ENCODE measurements around the gene POLK. TPM values are rescaled to one million over a fixed set of nuclear protein-coding genes. Genes with fewer than 3 reads are reported as not detected.

Gene POLK
- total RNA-seq, 1 experiment from 2014 or later = 7.5 TPM

DNA sequence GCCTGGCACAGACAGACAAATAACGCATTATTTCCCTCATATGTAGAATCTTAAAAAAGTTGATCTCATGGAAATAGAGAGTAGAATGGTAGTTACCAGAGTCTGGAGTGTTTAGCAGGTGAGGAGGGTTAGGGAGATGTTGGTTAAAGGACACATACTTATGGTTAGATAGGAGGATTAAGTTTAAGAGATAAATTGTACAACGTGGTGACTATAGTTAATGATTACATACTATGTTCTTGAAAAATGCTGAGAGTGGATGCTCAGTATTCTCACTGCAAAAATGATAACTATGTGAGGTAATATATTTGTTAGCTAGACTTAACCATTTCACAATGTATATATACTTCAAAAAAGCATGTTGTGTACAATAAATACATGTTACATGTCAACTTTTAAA lies 38.2 kb upstream of the POLK start:
- H3K36me3 ChIP-seq (ENCODE audit: control insufficient read depth, insufficient read depth, low read length) = no peaks in the 10 kb centered on the region
- Mint-ChIP-seq H3K27me3 (ENCODE audit: insufficient read depth, unreplicated experiment) (no peaks in the 10 kb centered on the region), H3K9me3 (ENCODE audit: unreplicated experiment) (peaks cover 25% of the 10 kb centered on the region), H3K36me3 (ENCODE audit: insufficient read depth, unreplicated experiment) (peaks cover 5% of the 10 kb centered on the region), H3K27ac (ENCODE audit: unreplicated experiment) (peak overlapping the region; percentile 46), H3K4me1 (ENCODE audit: low read depth, unreplicated experiment) (peaks cover 40% of the 10 kb centered on the region), H3K4me3 (ENCODE audit: unreplicated experiment) (peak overlapping the region; percentile 54)
- no peak for DNase-seq
- intact Hi-C loops (cut with micrococcal nuclease; ENCODE audit: unreplicated experiment) = no loop called here
- no TSS peak for BruUV-seq (replicated peaks)
- peaks cover 12% of the 10 kb centered on the region; the same call in 1 of the 2 replicates for H3K9me3 ChIP-seq
- CTCF ChIA-PET = no interaction called here
- H3K4me3 ChIP-seq (ENCODE audit: low read depth, low read length) = no peak overlapping the region
- TF ChIP-seq, protein P1, sequence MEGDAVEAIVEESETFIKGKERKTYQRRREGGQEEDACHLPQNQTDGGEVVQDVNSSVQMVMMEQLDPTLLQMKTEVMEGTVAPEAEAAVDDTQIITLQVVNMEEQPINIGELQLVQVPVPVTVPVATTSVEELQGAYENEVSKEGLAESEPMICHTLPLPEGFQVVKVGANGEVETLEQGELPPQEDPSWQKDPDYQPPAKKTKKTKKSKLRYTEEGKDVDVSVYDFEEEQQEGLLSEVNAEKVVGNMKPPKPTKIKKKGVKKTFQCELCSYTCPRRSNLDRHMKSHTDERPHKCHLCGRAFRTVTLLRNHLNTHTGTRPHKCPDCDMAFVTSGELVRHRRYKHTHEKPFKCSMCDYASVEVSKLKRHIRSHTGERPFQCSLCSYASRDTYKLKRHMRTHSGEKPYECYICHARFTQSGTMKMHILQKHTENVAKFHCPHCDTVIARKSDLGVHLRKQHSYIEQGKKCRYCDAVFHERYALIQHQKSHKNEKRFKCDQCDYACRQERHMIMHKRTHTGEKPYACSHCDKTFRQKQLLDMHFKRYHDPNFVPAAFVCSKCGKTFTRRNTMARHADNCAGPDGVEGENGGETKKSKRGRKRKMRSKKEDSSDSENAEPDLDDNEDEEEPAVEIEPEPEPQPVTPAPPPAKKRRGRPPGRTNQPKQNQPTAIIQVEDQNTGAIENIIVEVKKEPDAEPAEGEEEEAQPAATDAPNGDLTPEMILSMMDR (IDR thresholded peaks at IDR 0.05; ENCODE audit: insufficient read depth in 1 of 2, low read depth in 1 of 2, low read length in 1 of 2, severe bottlenecking in 1 of 2, unreplicated experiment in 1 of 2) = no peak
- POLR2A ChIA-PET = no interaction called here
- no peaks in the 10 kb centered on the region for H3K27me3 ChIP-seq (replicated peaks; ENCODE audit: control insufficient read depth, insufficient read depth, low read length)
- peaks cover 41% of the 10 kb centered on the region for H3K4me1 ChIP-seq

- no peak for DNase-seq
- no peaks in the 10 kb centered on the region for H3K27me3 ChIP-seq (replicated peaks; ENCODE audit: control insufficient read depth, insufficient read depth, low read length)
- ChIA-PET CTCF (no interaction called here), POLR2A (no interaction called here)
- Mint-ChIP-seq H3K4me1 (ENCODE audit: low read depth, unreplicated experiment) (peaks cover 31% of the 10 kb centered on the region), H3K27ac (ENCODE audit: unreplicated experiment) (no peak overlapping the region), H3K36me3 (ENCODE audit: insufficient read depth, unreplicated experiment) (no peaks in the 10 kb centered on the region), H3K9me3 (ENCODE audit: unreplicated experiment) (peaks cover 7% of the 10 kb centered on the region), H3K4me3 (ENCODE audit: unreplicated experiment) (no peak overlapping the region), H3K27me3 (ENCODE audit: insufficient read depth, unreplicated experiment) (no peaks in the 10 kb centered on the region)
- H3K9me3 ChIP-seq = no peaks in the 10 kb centered on the region; the same call in 1 of the 2 replicates
- TF ChIP-seq, protein P1 (IDR thresholded peaks at IDR 0.05; ENCODE audit: insufficient read depth in 1 of 2, low read depth in 1 of 2, low read length in 1 of 2, severe bottlenecking in 1 of 2, unreplicated experiment in 1 of 2) = no peak
- intact Hi-C loops (cut with micrococcal nuclease; ENCODE audit: unreplicated experiment) = no loop called here
- peaks cover 41% of the 10 kb centered on the region for H3K4me1 ChIP-seq
- no TSS peak for BruUV-seq (replicated peaks)
- no peak overlapping the region for H3K4me3 ChIP-seq (ENCODE audit: low read depth, low read length)
- H3K36me3 ChIP-seq (ENCODE audit: control insufficient read depth, insufficient read depth, low read length) = no peaks in the 10 kb centered on the region
These were observed 36.3 kb upstream of the POLK start for GRCh38 chr5:75475364-75475763.

DNA sequence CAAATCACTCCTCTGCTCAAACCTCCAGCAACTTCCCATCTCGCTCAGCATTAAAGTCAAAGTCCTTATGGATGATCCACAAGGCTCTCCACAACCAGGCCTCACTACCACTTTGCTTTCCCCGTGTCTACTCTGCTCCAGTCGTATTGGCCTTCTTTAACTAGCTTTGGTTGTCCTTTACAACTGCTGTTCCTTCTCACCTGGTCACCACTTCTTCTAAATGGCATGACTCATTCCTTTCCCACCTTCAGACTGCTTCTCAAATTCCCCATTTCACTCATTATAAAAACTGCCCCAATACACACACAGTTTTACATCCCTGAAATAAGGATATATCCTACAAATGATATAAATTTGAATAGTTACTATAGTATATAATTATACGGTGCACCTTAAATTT lies 30.7 kb upstream of the POLK start:
- H3K4me1 ChIP-seq = peaks cover 6% of the 10 kb centered on the region
- no peak overlapping the region for H3K4me3 ChIP-seq (ENCODE audit: low read depth, low read length)
- Mint-ChIP-seq H3K4me3 (ENCODE audit: unreplicated experiment) (no peak overlapping the region), H3K4me1 (ENCODE audit: low read depth, unreplicated experiment) (peaks cover 12% of the 10 kb centered on the region), H3K27ac (ENCODE audit: unreplicated experiment) (no peak overlapping the region), H3K27me3 (ENCODE audit: insufficient read depth, unreplicated experiment) (no peaks in the 10 kb centered on the region), H3K36me3 (ENCODE audit: insufficient read depth, unreplicated experiment) (no peaks in the 10 kb centered on the region), H3K9me3 (ENCODE audit: unreplicated experiment) (no peaks in the 10 kb centered on the region)
- POLR2A ChIA-PET = no interaction called here
- DNase-seq = no peak
- TF ChIP-seq, protein P1 (IDR thresholded peaks at IDR 0.05; ENCODE audit: insufficient read depth in 1 of 2, low read depth in 1 of 2, low read length in 1 of 2, severe bottlenecking in 1 of 2, unreplicated experiment in 1 of 2) = no peak
- intact Hi-C loops (cut with micrococcal nuclease; ENCODE audit: unreplicated experiment) = no loop called here
- H3K27me3 ChIP-seq (replicated peaks; ENCODE audit: control insufficient read depth, insufficient read depth, low read length) = no peaks in the 10 kb centered on the region
- CTCF ChIA-PET = no interaction called here
- H3K36me3 ChIP-seq (ENCODE audit: control insufficient read depth, insufficient read depth, low read length) = no peaks in the 10 kb centered on the region
- BruUV-seq (replicated peaks) = no TSS peak
- H3K9me3 ChIP-seq = no peaks in the 10 kb centered on the region

Data from Caco-2 (cell line).